GM19351 (cell line): ENCODE data around the gene ROBO2.

ENCODE experiments used
- ATAC-seq: cut with Tn5 transposase; IDR thresholded peaks from one replicate; pipeline ENCODE4 v1.9.1; 2021; ENCODE audit warnings: mild to moderate bottlenecking, moderate library complexity; ENCODE audit not compliant: unreplicated experiment

The ROBO2 gene

GRCh38 chr3:77052733-77053670, 13.1 kb downstream of the ROBO2 start:
- no peak for ATAC-seq

- no peak for ATAC-seq
Measured at GRCh38 chr3:77053795-77054194, 13.9 kb downstream of the ROBO2 start.

- no peak for ATAC-seq
Measured at GRCh38 chr3:77055841-77056341, 16.0 kb downstream of the ROBO2 start.

- no peak for ATAC-seq
Measured at GRCh38 chr3:77059354-77059753, 19.5 kb downstream of the ROBO2 start.

GRCh38 chr3:77063423-77063822, 23.5 kb downstream of the ROBO2 start:
- no peak for ATAC-seq

GRCh38 chr3:77065750-77066149, 25.9 kb downstream of the ROBO2 start:
- ATAC-seq: no peak

- ATAC-seq: no peak
Measured at GRCh38 chr3:77066829-77067228, 26.9 kb downstream of the ROBO2 start.

- ATAC-seq: no peak
Measured at GRCh38 chr3:77068808-77069207, 28.9 kb downstream of the ROBO2 start.

- no peak for ATAC-seq
Measured at GRCh38 chr3:77071364-77071763, 31.5 kb downstream of the ROBO2 start.

GRCh38 chr3:77071809-77072208, 31.9 kb downstream of the ROBO2 start:
- no peak for ATAC-seq

GRCh38 chr3:77072232-77072631, 32.3 kb downstream of the ROBO2 start:
- ATAC-seq: no peak

GRCh38 chr3:77078279-77078678, 38.4 kb downstream of the ROBO2 start:
- ATAC-seq: no peak

GRCh38 chr3:77079988-77080610, 40.2 kb downstream of the ROBO2 start:
- ATAC-seq: no peak

- ATAC-seq: no peak
Measured at GRCh38 chr3:77081240-77081661, 41.4 kb downstream of the ROBO2 start.

- ATAC-seq: no peak
Measured at GRCh38 chr3:77084511-77084910, 44.6 kb downstream of the ROBO2 start.

- no peak for ATAC-seq
Measured at GRCh38 chr3:77086408-77086807, 46.5 kb downstream of the ROBO2 start.

- ATAC-seq: no peak
Measured at GRCh38 chr3:77091809-77092208, 51.9 kb downstream of the ROBO2 start.

GRCh38 chr3:77093101-77093500, 53.2 kb downstream of the ROBO2 start:
- no peak for ATAC-seq

- ATAC-seq: no peak
Measured at GRCh38 chr3:77096145-77096544, 56.2 kb downstream of the ROBO2 start.

- no peak for ATAC-seq
Measured at GRCh38 chr3:77096966-77097890, 57.3 kb downstream of the ROBO2 start.
